HepG2 (cell line): Measurements from ENCODE around the gene MIA2. TPM values are rescaled to one million over a fixed set of nuclear protein-coding genes. Genes with fewer than 3 reads are reported as not detected.
A peak's percentile ranks its signal among the peaks of the same experiment; 100 is the strongest.

ENCODE experiments used
- DDIT3 ChIP-seq: sonication (generic); formaldehyde crosslinking; IDR thresholded peaks from 2 replicates; pipeline ENCODE4 v1.4.0; 2020; ENCODE audit warnings: mild to moderate bottlenecking, missing genetic modification reagents
- DNMT3B ChIP-seq: conservative IDR thresholded peaks from 2 replicates; pipeline ENCODE4 v1.6.1; 2016; ENCODE audit warnings: missing biosample characterization, control low read depth
- HNF4A ChIP-seq: sonication (generic); formaldehyde crosslinking; IDR thresholded peaks from 2 replicates; pipeline ENCODE4 v1.4.0; 2020; ENCODE audit warnings: missing genetic modification reagents
- HNF4G ChIP-seq, 2 experiments: sonication (generic) in 1 of 2; formaldehyde crosslinking in 1 of 2; IDR thresholded peaks; 2 replicates each; pipeline versions ENCODE4 v1.4.0 to v1.6.1; 2011 to 2020; ENCODE audit warnings: borderline replicate concordance in 2 of 2, low read depth in 2 of 2, mild to moderate bottlenecking in 2 of 2, low read length in 1 of 2, missing genetic modification reagents in 1 of 2, moderate library complexity in 1 of 2
- JDP2 ChIP-seq: sonication (generic); formaldehyde crosslinking; IDR thresholded peaks from 2 replicates; pipeline ENCODE4 v1.8.1; 2022; ENCODE audit warnings: missing genetic modification reagents, borderline replicate concordance
- NCOR1 ChIP-seq: fragments of 200-600 bp; sonication (generic); IDR thresholded peaks from 2 replicates; pipeline ENCODE4 v1.7.0; 2017; ENCODE audit warnings: antibody characterized with exemption, low read length, borderline replicate concordance
- NFKBIZ ChIP-seq: IDR thresholded peaks from 2 replicates; pipeline ENCODE4 v1.6.1; 2018; ENCODE audit warnings: missing genetic modification reagents, missing compliant biosample characterization
- NR2C2 ChIP-seq: sonication (generic); formaldehyde crosslinking; IDR thresholded peaks from 2 replicates; pipeline ENCODE4 v1.4.0; 2020; ENCODE audit warnings: missing genetic modification reagents, mild to moderate bottlenecking, moderate library complexity, borderline replicate concordance
- NRL ChIP-seq: sonication (generic); formaldehyde crosslinking; IDR thresholded peaks from 2 replicates; pipeline ENCODE4 v1.5.0; 2020; ENCODE audit warnings: missing genetic modification reagents, mild to moderate bottlenecking, moderate library complexity, borderline replicate concordance
- PPARG ChIP-seq: conservative IDR thresholded peaks from 2 replicates; pipeline ENCODE4 v1.6.1; 2016; ENCODE audit warnings: missing biosample characterization, missing genetic modification reagents
- RFXANK ChIP-seq: IDR thresholded peaks from 2 replicates; pipeline ENCODE4 v1.6.1; 2016
- TOE1 ChIP-seq: sonication (generic); formaldehyde crosslinking; IDR thresholded peaks from 2 replicates; pipeline ENCODE4 v1.4.0; 2020; ENCODE audit warnings: mild to moderate bottlenecking, missing genetic modification reagents
- ZBTB14 ChIP-seq: sonication (generic); formaldehyde crosslinking; IDR thresholded peaks from 2 replicates; pipeline ENCODE4 v1.4.0; 2020; ENCODE audit warnings: missing genetic modification reagents
- ZHX2 ChIP-seq, 2 experiments: sonication (generic) in 1 of 2; formaldehyde crosslinking in 1 of 2; IDR thresholded peaks; 2 replicates each; pipeline versions ENCODE4 v1.6.1 to v1.9.0; 2014 to 2022; ENCODE audit warnings: antibody characterized with exemption in 1 of 2, borderline replicate concordance in 1 of 2, inconsistent platforms in 1 of 2, low read depth in 1 of 2, missing genetic modification reagents in 1 of 2
- ZNF280B ChIP-seq: sonication (generic); formaldehyde crosslinking; IDR thresholded peaks from 2 replicates; pipeline ENCODE4 v1.5.0; 2020; ENCODE audit warnings: missing genetic modification reagents, mild to moderate bottlenecking, borderline replicate concordance
- ZNF484 ChIP-seq: sonication (generic); formaldehyde crosslinking; IDR thresholded peaks from 2 replicates; pipeline ENCODE4 v1.5.1; 2020; ENCODE audit warnings: mild to moderate bottlenecking, low read depth, missing genetic modification reagents, borderline replicate concordance
- ZNF660 ChIP-seq: sonication (generic); formaldehyde crosslinking; IDR thresholded peaks from 2 replicates; pipeline ENCODE4 v1.5.1; 2020; ENCODE audit warnings: mild to moderate bottlenecking, low read depth, missing genetic modification reagents, borderline replicate concordance
- ZNF674 ChIP-seq: sonication (generic); formaldehyde crosslinking; IDR thresholded peaks from 2 replicates; pipeline ENCODE4 v1.5.0; 2020; ENCODE audit warnings: low read depth, mild to moderate bottlenecking, missing genetic modification reagents
- ZNF713 ChIP-seq: sonication (generic); formaldehyde crosslinking; IDR thresholded peaks from 2 replicates; pipeline ENCODE4 v1.4.0; 2020; ENCODE audit warnings: mild to moderate bottlenecking, missing genetic modification reagents
- ZSCAN22 ChIP-seq: sonication (generic); formaldehyde crosslinking; IDR thresholded peaks from 2 replicates; pipeline ENCODE4 v1.4.0; 2020; ENCODE audit warnings: mild to moderate bottlenecking, missing genetic modification reagents
- polyA plus RNA-seq, 8 experiments: library from polyadenylated mRNA; depleted of rRNA in 3 of 8; stranded (reverse) in 7 of 8; unstranded in 1 of 8; fragments of >200 nt; fragmentation: Illumina TruSeq in 4 of 8; extraction: Trizol in 4 of 8; gene quantifications; 2 replicates each; pipeline versions ENCODE4 v1.2.1 to v1.2.3, GENCODE V29; 2011 to 2016; ENCODE audit warnings: low read depth in 4 of 8, missing spikeins in 1 of 8, mixed read lengths in 1 of 8; ENCODE audit not compliant: insufficient read depth in 1 of 8
- total RNA-seq, 5 experiments: library from RNA; depleted of rRNA; stranded (reverse); fragments of >200 nt; fragmentation: Illumina TruSeq; extraction: Trizol; gene quantifications; 2 replicates each; pipeline ENCODE4 v1.2.3, GENCODE V29; 2016; ENCODE audit warnings: low read depth in 1 of 5

The MIA2 gene
- total and polyA plus RNA-seq, 2 of the 13 experiments (the other 11 are each of a cell fraction or from before 2014, with no cell fraction given) = 134 to 158 TPM

- TF ChIP-seq ZNF280B (CRISPR knock-in tag) = peak; percentile 89
- TF ChIP-seq DDIT3 = no peak
- TF ChIP-seq NCOR1 = no peak; the same call in 1 of the 2 replicates
- TF ChIP-seq NR2C2 (CRISPR knock-in tag) = no peak
- TF ChIP-seq ZNF660 (CRISPR knock-in tag) = no peak
- peak; percentile 55; the same call in 1 of the 2 replicates for TF ChIP-seq PPARG
- no peak for TF ChIP-seq HNF4G (IDR thresholded peaks at IDR 0.05; ENCODE audit: borderline replicate concordance, low read depth, low read length)
- peak; percentile 46; the same call in 1 of the 2 replicates for TF ChIP-seq HNF4G (CRISPR knock-in tag; IDR thresholded peaks at IDR 0.05; ENCODE audit: borderline replicate concordance, low read depth)
- TF ChIP-seq ZNF484 (CRISPR knock-in tag) = no peak
- TF ChIP-seq ZSCAN22 (CRISPR knock-in tag) = no peak
- no peak for TF ChIP-seq HNF4A (CRISPR knock-in tag)
- no peak for TF ChIP-seq ZBTB14 (CRISPR knock-in tag)
- TF ChIP-seq RFXANK = peak; percentile 70; the same call in 1 of the 2 replicates
- 0 out of 2 replicates have a peak, but pooled peaks have one; percentile 35 for TF ChIP-seq ZNF713 (CRISPR knock-in tag)
- TF ChIP-seq TOE1 (CRISPR knock-in tag) = peak; percentile 79; the same call in 1 of the 2 replicates
- no peak for TF ChIP-seq JDP2
- 0 out of 2 replicates have a peak, but pooled peaks have one; percentile 92 for TF ChIP-seq ZNF674 (CRISPR knock-in tag)
- peak; percentile 63 for TF ChIP-seq ZHX2 (IDR thresholded peaks at IDR 0.05; ENCODE audit: low read depth)
- TF ChIP-seq ZHX2 (CRISPR knock-in tag; IDR thresholded peaks at IDR 0.05; ENCODE audit: borderline replicate concordance) = no peak
- TF ChIP-seq NRL (CRISPR knock-in tag) = peak; percentile 84
- TF ChIP-seq DNMT3B (CRISPR knock-in tag) = no peak
- TF ChIP-seq NFKBIZ (CRISPR knock-in tag) = 0 out of 2 replicates have a peak, but pooled peaks have one; percentile 55
Measured at GRCh38 chr14:39432179-39432618, 198.5 kb downstream of the MIA2 start, which contains the start of gene FBXO33 (continued).
